CD4-positive, alpha-beta T cell treated with Interleukin-17A for 1 hour (primary cell): ENCODE results near the gene SAMD4A.
A peak's percentile ranks its signal among the peaks of the same experiment; 100 is the strongest.

ENCODE experiments used
- DNase-seq: peaks from one replicate; pipeline ENCODE4 v3.0.0-alpha.2; 2020

The SAMD4A gene

DNA sequence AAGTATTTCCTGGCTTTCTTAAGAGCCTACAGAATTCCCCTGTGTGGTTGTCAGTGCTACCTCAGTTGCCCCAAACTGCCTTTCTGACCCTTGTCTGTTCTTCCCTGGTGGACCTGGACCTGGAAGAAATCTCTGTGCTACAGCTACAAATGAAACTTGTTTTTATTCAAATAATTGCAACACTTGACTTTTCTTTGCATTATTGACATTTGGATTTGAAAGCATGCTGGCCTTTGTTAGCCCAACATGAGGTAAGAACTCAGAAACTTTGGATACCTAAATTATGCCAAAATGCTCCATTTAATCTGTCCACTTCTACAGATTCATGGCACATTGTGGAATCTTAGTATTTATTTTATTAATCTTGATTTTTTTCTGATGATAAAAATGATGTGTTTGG lies 142.9 kb downstream of the SAMD4A start:
- no peak for DNase-seq

DNA sequence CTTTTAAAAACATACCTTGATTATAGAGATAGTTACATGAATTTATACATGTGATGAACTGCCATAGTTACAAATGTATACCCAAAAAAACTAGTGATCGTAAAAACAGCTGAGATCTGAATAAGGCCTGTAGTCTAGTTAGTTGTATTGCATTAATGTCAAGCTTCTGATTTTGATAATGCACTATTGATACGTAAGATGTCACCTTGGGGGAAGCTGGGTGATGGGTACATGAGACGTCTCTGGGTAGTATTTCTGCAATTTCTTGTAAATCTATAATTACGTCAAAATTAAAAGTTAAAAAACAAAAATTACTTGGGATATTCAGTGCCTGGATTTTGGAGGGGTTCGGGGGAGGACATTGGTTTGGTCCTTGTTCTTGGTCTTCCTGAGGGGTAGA lies 144.4 kb downstream of the SAMD4A start:
- no peak for DNase-seq

DNA sequence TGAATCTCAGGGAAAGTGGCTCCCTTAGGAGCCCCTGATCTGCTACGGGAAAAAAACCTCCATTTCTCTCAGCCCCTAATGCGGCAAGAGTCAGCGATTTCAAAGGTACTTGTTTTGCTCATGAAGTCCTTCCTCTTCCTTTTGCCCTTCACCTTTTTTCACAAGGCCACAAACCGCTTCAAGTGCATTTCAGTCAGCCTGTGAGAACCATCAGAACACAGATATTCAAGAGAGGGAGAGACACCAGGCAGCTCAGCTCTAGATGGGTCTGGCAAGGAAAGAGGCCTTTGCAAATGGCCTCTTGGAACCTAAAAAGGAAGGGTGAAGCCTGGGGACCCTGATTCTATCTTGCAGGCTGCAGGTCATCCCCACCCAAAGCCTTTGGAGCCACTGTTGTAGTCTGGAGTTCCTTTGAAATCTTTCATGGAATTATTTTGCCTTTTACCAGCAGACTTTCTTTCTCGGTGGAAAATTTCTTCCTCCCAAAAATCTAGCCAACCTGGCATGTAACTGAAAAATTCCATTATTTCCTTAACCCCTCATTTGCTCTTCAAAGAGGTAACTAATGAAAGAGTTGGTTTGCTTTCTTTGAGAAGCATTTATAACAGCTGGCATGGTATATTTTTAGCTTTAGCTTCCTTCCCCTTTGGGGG lies 145.0 kb downstream of the SAMD4A start:
- DNase-seq, result no peak

DNA sequence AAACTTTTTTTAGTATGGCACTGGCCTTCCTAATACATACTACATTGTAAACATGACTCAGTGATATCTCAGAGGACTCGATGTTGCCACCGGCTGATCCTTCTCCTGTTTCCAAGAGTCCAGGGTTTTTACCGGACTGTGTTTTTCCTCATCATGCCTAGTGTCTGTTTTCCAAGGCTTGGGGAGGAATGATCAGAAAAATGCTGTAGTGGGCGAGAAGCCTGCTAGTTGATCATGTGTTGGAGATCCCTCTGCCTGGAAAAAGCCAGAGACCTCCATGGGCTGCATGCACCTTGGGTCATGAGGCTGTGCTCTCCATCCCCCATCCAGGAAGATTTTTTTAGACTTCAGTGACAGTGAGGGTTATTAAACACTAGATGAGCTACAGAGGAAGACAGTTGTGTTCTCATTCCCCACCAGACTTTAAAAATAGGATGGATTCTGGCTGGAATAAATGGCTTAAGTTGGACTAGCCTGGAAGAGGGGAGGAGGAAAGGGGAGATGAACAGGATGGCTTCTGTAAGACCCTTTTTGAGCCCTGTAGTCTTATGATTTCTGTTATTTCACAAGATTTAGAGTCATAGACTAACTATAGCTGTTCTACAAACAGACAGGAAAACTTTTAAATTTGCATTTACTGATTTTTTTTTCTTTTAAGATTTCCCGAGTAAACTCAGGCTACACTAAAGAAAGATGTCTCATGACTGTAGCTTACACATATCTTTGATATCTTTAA lies 145.7 kb downstream of the SAMD4A start:
- DNase-seq, result no peak

GRCh38 chr14:54713379-54713778 lies 146.5 kb downstream of the SAMD4A start:
- no peak for DNase-seq

GRCh38 chr14:54715239-54715638 lies 148.3 kb downstream of the SAMD4A start:
- DNase-seq, result no peak

DNA sequence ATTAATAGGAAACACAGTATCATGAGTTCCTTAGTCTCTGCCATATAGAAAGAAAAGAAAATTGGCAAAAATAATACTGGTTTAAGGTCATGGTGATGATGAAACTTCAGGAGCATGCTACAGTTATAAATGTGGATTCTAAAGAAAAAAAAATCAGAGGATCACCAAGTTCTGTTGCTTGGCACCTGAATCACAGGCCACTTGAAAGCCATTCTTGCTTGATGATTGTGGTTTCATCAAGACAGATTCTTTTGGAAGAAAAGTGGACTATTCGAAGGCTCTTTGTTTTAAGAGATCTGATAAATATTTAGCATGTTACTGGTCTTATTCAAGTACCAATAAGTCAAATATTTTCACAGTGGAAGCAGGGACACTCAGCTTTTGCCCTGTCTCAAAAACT lies 148.9 kb downstream of the SAMD4A start:
- DNase-seq, result no peak

GRCh38 chr14:54716862-54717261 lies 149.9 kb downstream of the SAMD4A start:
- no peak for DNase-seq

GRCh38 chr14:54718046-54718445 lies 151.1 kb downstream of the SAMD4A start:
- DNase-seq, result no peak

GRCh38 chr14:54719406-54719805 lies 152.5 kb downstream of the SAMD4A start:
- no peak for DNase-seq

DNA sequence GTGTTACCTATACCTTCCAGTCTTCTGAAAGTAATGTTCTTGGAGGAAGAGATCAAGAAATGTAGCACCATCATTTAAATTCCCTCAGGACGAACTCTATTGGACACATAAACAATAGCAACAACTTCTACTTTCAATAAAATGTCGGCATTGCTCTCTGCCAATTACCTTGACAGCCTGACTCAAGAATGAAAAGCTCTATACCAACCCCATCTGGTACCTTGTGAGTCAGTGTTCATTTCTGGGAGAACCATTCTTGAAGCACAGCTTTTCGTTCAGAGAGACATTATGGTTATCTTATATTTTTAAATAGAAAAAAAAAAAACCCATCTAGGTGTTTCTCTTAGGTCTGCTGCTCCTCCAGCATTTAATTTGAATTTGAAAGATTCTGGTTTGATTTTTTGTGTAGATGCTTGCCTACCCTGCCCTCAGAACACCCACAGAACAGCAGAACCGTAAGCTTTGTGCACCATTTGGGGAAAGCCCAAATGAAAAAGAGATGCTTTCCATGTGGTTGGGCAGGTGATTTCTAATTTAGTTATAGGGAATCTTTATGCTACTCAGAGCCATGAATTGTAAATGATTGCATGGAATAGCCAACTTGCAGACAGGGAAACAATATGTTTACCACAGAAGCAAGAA lies 156.0 kb downstream of the SAMD4A start:
- peak; percentile 32 for DNase-seq

GRCh38 chr14:54724123-54724522 lies 157.2 kb downstream of the SAMD4A start:
- no peak for DNase-seq

DNA sequence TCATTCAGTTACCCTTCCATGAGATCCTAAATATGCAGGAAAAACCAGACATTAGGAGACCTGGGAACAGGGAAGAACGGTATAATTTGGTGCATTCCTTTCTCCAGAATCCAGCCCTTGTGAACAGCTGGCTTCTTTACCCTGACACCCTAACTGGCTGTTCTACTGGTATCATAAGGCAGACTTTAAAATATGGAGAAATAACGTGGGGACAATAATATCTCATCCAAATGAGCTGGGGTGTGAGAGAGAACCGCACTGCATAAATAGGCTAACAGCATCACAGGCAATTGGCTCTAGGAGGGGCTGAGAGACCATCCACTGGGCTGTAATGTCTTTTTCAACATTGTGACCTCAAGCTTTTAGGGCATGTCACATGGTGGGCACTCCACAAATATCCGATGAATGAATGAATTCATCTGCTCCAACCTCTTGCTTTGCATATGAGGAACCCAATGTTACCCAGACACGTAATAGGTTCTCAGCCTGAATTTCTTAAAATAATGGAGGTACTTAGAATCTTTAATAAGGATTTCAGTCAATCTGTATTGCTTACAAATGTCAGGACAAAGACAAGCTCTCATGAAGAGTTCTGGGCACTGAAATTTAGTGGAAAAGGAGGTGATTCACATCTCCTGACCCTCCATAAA lies 157.9 kb downstream of the SAMD4A start:
- no peak for DNase-seq

- DNase-seq, result no peak
These were observed 159.1 kb downstream of the SAMD4A start for GRCh38 chr14:54725998-54726397.

DNA sequence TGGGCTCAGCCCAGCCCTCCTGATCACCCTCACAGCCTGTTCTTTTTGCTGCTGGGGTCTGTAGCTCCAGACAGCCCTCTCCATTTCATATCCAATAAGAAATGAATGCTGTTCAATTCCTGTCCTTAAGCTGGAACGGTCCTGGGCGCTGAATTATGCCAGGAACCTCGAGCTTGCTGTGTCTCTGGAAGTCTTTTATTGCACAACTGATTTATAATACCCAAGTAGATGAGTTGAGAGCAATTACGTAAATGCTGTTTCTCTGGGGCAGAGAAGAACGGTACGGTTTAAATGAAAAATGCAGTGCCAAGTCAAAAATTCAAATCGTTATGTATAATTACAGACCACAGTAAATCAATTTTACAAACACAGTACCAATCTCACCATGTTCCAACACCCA lies 161.0 kb downstream of the SAMD4A start:
- no peak for DNase-seq

GRCh38 chr14:54728700-54729527 lies 162.0 kb downstream of the SAMD4A start:
- no peak for DNase-seq

DNA sequence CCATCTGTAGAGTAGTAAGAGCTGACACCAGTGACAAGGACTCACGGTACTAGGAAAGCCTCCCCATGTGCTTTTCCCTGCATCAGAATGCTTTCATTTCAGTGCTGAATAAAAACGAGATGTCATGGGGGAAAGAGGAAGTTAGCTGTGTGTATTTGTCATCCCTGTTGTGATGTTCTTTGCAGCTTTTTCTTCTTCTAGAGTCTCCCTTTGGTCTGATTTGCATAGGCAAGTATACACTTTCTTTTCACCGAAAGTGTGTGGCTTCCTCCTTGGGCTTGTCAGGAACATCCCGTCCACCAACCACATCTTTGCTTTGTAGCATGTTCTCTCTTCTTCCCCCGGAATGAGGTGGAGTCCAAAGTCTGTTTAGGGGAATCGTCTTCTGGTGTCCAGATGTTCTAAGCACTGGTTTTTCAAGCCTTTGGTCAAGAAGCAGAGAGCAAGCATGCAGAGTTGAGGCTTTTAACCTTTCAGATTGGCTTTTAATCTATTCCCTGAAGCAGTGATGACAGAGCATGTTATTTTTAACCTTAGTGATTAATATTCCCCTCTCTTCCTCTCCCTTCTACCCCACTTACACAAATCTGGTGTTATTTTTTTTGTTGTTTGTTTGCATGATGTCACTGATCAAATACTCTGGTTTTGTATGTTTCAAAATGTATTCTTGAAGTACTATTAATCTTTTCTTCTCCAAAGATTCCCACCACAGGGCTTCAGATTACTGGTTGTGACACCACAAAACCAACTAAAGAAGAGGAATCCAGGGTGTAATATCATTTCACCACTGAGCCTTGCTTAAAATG lies 163.4 kb downstream of the SAMD4A start:
- peak; percentile 10 for DNase-seq

DNA sequence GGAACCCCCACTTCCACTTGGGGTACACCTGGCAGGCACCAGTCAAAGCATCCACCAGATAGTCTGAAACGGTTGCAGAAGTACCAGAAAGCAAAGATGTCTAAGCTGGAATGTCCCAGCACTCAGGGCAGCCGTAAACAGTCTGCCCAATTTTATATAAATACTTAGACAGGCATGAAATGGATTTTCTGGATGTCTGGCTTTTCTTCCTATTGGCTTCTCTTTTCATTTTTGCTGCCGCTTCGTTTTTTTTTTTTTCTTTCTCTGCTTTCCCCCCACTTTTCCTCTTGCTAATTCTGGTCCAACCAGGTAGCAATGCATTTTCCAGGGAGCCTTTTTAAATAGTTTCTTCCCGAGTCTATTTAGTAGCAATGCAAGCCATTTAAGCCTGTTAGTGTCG lies 168.0 kb downstream of the SAMD4A start:
- no peak for DNase-seq

- DNase-seq, result no peak
These were observed 168.5 kb downstream of the SAMD4A start for GRCh38 chr14:54735424-54735823.

- DNase-seq, result no peak
These were observed 170.3 kb downstream of the SAMD4A start for GRCh38 chr14:54737132-54737711.

- DNase-seq, result no peak
These were observed 171.1 kb downstream of the SAMD4A start for GRCh38 chr14:54738009-54738408.

DNA sequence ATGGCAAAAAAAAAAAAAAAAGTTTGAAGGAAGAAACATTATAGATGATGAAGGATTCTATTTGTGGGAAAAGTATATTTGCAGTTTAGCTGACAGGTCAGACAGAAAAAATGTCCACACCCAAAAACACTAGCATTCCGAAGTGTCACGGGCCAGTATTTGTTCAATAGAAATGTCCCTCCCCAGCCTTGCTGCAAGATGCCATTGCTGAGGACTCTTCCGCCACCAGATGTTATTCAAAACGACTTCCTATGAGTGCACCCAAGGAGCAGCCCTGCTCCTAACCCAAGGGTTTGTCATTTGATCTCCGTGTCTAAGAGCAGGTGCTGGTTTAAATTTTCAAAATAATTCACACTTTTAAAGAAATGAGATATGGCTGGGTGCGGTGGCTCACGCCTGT lies 172.6 kb downstream of the SAMD4A start:
- no peak for DNase-seq
